PC-3 (cell line): Measurements from ENCODE around the gene CEP128.

ENCODE experiments used
- CTCF ChIP-seq: fragments of 300-600 bp; sonication (generic); conservative IDR thresholded peaks from 2 replicates; pipeline ENCODE4 v1.5.1; 2017; ENCODE audit warnings: antibody characterized with exemption, low read depth, mild to moderate bottlenecking, low read length
- EZH2 ChIP-seq: fragments of 300-600 bp; sonication (generic); IDR thresholded peaks from one replicate; pipeline ENCODE4 v1.6.1; 2017; ENCODE audit warnings: antibody characterized with exemption, mild to moderate bottlenecking, low read length; ENCODE audit not compliant: unreplicated experiment
- EZH2phosphoT487 ChIP-seq: fragments of 300-600 bp; sonication (generic); IDR thresholded peaks from 2 replicates; pipeline ENCODE4 v1.6.1; 2018; ENCODE audit warnings: mild to moderate bottlenecking, antibody characterized with exemption, low read length, borderline replicate concordance

GRCh38 chr14:80751285-80751684, 190.3 kb downstream of the CEP128 start:
- TF ChIP-seq CTCF (no peak), EZH2phosphoT487 (no peak), EZH2 (no peak)
